ENCODE measurements around the gene SHH. TPM values are rescaled to one million over a fixed set of nuclear protein-coding genes. Genes with fewer than 3 reads are reported as not detected.
A peak's percentile ranks its signal among the peaks of the same experiment; 100 is the strongest.

Gene SHH
- total RNA-seq, 6 experiments from 2014 or later: 6.8 to 18.6 (median 12.4) TPM

DNA sequence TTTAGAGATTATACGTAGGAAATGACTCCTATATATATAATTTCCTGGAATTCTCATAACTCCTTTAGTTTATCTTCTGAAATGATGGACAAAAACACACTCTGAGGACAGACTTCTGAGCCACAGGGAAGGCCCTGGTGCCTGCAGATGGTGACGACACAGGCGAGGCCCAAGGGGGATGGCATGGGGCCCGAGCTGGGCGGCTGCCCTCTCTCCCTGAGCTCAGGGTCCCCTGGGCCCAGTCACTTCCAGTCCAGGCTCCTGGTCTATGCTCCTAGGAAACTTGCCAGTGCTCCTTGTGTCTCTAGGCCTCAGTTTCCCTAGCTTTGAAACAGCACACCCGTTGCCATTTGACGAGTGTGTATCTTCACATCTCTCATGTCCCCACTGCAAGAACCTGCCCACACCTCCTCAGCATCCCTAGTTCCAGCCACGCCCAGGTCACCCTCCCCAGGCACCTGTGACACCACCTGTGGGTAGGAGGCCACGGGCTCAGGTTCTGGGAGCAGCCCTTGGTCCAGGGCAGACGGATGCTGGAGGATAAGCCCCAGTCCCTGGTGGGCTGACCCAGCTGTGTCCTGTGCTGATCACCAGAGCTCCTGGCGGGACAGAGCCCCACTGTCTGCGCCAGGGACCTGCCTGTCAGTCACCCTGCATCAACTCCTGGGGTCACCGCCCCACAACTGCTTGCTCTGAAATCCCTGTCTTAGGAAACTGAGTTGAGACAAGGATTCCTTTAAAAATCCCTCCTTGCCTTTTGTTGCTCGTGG is 23.4 kb upstream of the SHH start:
- H3K27me3 ChIP-seq: no peaks in the 10 kb centered on the region
- WGBS (ENCODE audit: insufficient coverage, low coverage, low lambda C conversion rate, missing lambda C conversion rate): 82% methylated on average over 3 of the region's 14 CpGs
- DNase-seq (peak in 2 of 3 donors; percentile 33 to 37), ATAC-seq (no peak)
- H3K27ac ChIP-seq: no peak overlapping the region
- H3K4me1 ChIP-seq: no peaks in the 10 kb centered on the region
- no peak overlapping the region for H3K4me3 ChIP-seq
- no peak for TF ChIP-seq POLR2A (IDR thresholded peaks at IDR 0.05)
- no peak for TF ChIP-seq CTCF (IDR thresholded peaks at IDR 0.05)
- intact Hi-C loops (cut with DNase I): no loop called here
- H3K9me3 ChIP-seq: no peaks in the 10 kb centered on the region
- H3K36me3 ChIP-seq: no peaks in the 10 kb centered on the region

DNA sequence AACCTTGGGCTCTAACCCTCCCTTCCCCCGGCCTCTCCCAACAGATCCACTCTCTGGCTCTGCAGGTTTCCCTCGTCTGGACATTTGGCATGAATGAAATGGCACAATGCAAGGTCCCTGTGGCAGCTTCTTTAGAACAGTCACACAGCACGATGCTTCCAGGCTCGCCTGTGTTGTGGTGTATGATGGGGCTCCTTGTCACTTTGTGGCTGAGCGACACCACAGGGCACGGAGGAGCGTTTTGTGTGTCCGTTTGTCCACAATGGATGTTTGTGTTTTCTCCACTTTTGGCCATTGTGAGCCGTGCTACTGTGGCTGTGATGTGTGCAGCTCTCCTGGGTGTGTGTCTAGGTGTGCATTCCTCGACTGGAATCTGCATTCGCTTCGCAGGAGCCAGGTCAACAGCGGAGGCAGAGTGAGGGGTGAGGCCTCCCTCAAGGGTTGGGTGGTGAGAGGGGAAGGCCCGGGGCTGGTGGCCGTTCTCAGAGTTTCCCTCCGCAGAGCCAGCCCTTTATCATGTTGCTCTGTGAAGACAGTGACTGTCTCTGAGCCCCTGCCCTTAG is 22.3 kb upstream of the SHH start:
- Histone ChIP-seq H3K27me3 (no peaks in the 10 kb centered on the region), H3K4me3 (no peak overlapping the region), H3K9me3 (no peaks in the 10 kb centered on the region), H3K27ac (no peak overlapping the region), H3K36me3 (no peaks in the 10 kb centered on the region), H3K4me1 (no peaks in the 10 kb centered on the region)
- ATAC-seq: no peak
- DNase-seq: peak in 1 of 3 donors; percentile 12
- 93% methylated on average over 8 of the region's 16 CpGs for whole genome bisulfite sequencing (ENCODE audit: insufficient coverage, low coverage, low lambda C conversion rate, missing lambda C conversion rate)
- TF ChIP-seq POLR2A (IDR thresholded peaks at IDR 0.05) (no peak), CTCF (IDR thresholded peaks at IDR 0.05) (no peak)
- intact Hi-C loops (cut with DNase I): no loop called here

- TF ChIP-seq POLR2A (IDR thresholded peaks at IDR 0.05): no peak
- TF ChIP-seq CTCF (IDR thresholded peaks at IDR 0.05): no peak
- no peaks in the 10 kb centered on the region for H3K27me3 ChIP-seq
- 100% methylated on average over 2 of the region's 13 CpGs for WGBS (ENCODE audit: insufficient coverage, low coverage, low lambda C conversion rate, missing lambda C conversion rate)
- intact Hi-C loops (cut with DNase I): no loop called here
- H3K36me3 ChIP-seq: no peaks in the 10 kb centered on the region
- DNase-seq (peak in 1 of 3 donors; percentile 39), ATAC-seq (no peak)
- H3K4me3 ChIP-seq: no peak overlapping the region
- H3K9me3 ChIP-seq: no peaks in the 10 kb centered on the region
- H3K27ac ChIP-seq: no peak overlapping the region
- no peaks in the 10 kb centered on the region for H3K4me1 ChIP-seq
These were observed 21.4 kb upstream of the SHH start for GRCh38 chr7:155833651-155834050.

GRCh38 chr7:155832581-155832981 is 20.3 kb upstream of the SHH start:
- no CpG with 5 or more reads among the region's 7 CpGs for WGBS (ENCODE audit: insufficient coverage, low coverage, low lambda C conversion rate, missing lambda C conversion rate)
- Histone ChIP-seq H3K4me3 (no peak overlapping the region), H3K9me3 (no peaks in the 10 kb centered on the region), H3K36me3 (no peaks in the 10 kb centered on the region), H3K27me3 (no peaks in the 10 kb centered on the region), H3K4me1 (no peaks in the 10 kb centered on the region), H3K27ac (no peak overlapping the region)
- TF ChIP-seq POLR2A (IDR thresholded peaks at IDR 0.05): no peak
- TF ChIP-seq CTCF (IDR thresholded peaks at IDR 0.05): no peak
- intact Hi-C loops (cut with DNase I): no loop called here
- DNase-seq (peak in 1 of 3 donors; percentile 29), ATAC-seq (no peak)
